A673 (cell line): Measurements from ENCODE around the gene ACBD7.

Experiments used
- CTCF ChIP-seq: fragments of 300-800, 200-600 bp; sonication (generic); conservative IDR thresholded peaks from 2 replicates; pipeline ENCODE4 v1.5.1; 2017; ENCODE audit warnings: low read depth, mild to moderate bottlenecking, antibody characterized with exemption, low read length, moderate library complexity, mixed read lengths
- EZH2 ChIP-seq: fragments of 200-600 bp; sonication (generic); IDR thresholded peaks from 2 replicates; pipeline ENCODE4 v1.6.1; 2017; ENCODE audit warnings: borderline replicate concordance, low read depth, mild to moderate bottlenecking, mixed read lengths, antibody characterized with exemption, low read length; ENCODE audit not compliant: poor library complexity, severe bottlenecking

GRCh38 chr10:15043674-15044073 lies 44.9 kb downstream of the ACBD7 start, which contains the start of gene OLAH:
- no peak for TF ChIP-seq CTCF
- TF ChIP-seq EZH2: no peak
